GM21723 (cell line): ENCODE measurements around the gene S1PR4.
"Not testable (repeated sequence)": the region's sequence is repeated elsewhere in the genome, so short reads cannot be mapped to it uniquely, and the experiment has no call there.

Experiments
- ATAC-seq: cut with Tn5 transposase; IDR thresholded peaks from one replicate; pipeline ENCODE4 v1.9.1; 2021; ENCODE audit warnings: mild to moderate bottlenecking, moderate library complexity; ENCODE audit not compliant: unreplicated experiment

Gene S1PR4

GRCh38 chr19:3151563-3152418, 26.8 kb upstream of the S1PR4 start:
- no peak for ATAC-seq

- no peak for ATAC-seq
Observed at GRCh38 chr19:3152419-3152780, 26.2 kb upstream of the S1PR4 start.

- ATAC-seq, result no peak
Observed at GRCh38 chr19:3153286-3154230, 25.0 kb upstream of the S1PR4 start.

GRCh38 chr19:3154447-3154846, 24.1 kb upstream of the S1PR4 start:
- not testable (repeated sequence) for ATAC-seq

- ATAC-seq, result peak; percentile 70
Observed at GRCh38 chr19:3154957-3155736, 23.4 kb upstream of the S1PR4 start.

- no peak for ATAC-seq
Observed at GRCh38 chr19:3157096-3157845, 21.3 kb upstream of the S1PR4 start.

- ATAC-seq, result no peak
Observed at GRCh38 chr19:3159565-3159964, 19.0 kb upstream of the S1PR4 start.

GRCh38 chr19:3160219-3160618, 18.4 kb upstream of the S1PR4 start:
- no peak for ATAC-seq

- ATAC-seq, result no peak
Observed at GRCh38 chr19:3161453-3161852, 17.1 kb upstream of the S1PR4 start.

- ATAC-seq, result no peak
Observed at GRCh38 chr19:3162418-3163229, 15.9 kb upstream of the S1PR4 start.

GRCh38 chr19:3163230-3163886, 15.2 kb upstream of the S1PR4 start:
- ATAC-seq, result no peak

GRCh38 chr19:3163943-3164342, 14.6 kb upstream of the S1PR4 start:
- ATAC-seq, result no peak

- ATAC-seq, result no peak
Observed at GRCh38 chr19:3167533-3168272, 10.9 kb upstream of the S1PR4 start.

GRCh38 chr19:3171894-3172672, 6.5 kb upstream of the S1PR4 start:
- no peak for ATAC-seq

- ATAC-seq, result not testable (repeated sequence)
Observed at GRCh38 chr19:3172673-3173000, 5.9 kb upstream of the S1PR4 start.

- no peak for ATAC-seq
Observed at GRCh38 chr19:3175781-3176714, 2.5 kb upstream of the S1PR4 start.
